ENCODE data around the gene PSMA4. TPM values are rescaled to one million over a fixed set of nuclear protein-coding genes. Genes with fewer than 3 reads are reported as not detected.
A peak's percentile ranks its signal among the peaks of the same experiment; 100 is the strongest.

Gene PSMA4
- polyA plus RNA-seq, 1 of the 3 experiments (the other 2 are of a cell fraction): 212 TPM

DNA sequence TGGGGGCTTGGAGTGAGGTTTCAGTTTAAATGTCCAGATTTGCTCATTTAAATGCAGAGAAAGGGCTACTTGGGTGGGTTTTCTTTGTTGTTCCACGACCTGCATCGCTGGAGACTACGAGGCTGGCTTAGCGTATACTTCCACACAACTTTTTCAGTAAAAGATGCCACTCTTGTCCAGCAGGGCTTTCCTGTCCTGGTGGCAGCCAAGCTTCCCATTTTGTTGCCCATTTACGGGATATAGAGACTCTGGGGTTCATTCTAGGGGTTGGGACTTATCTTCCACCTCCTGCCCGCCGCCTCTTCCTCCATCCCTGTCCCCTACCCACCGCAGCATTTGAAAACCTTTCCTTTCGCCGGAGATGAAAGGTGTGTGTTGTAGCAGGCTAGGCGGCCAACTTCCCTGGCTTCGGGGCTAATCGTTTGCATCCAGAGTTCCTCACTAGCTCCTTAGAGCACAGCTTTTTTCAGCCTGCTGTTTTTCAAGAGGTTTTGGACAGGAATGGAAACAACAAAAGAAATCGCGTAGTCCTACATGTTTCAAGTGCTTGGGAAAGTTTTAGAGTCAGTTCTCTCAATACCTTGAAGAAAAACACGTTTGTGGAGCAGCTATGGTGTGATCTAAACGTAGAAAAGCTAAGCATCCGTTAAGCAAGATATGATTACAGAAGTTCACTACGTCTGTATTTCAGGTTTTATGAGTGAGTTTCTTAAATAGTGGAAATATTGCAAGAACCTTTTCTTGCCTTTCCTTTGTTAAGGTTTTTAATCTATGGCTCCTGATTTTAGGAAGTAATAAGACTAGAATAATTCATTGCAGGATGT lies 25.9 kb downstream of the PSMA4 start:
- CTCF ChIA-PET: interaction anchor here (0.6 to 3.4 kb wide), 11 partner anchors 14 to 258 kb away, joined by 3 to 12 read pairs (median 4); partner anchors contain the start of gene PSMA4
- WGBS (ENCODE audit: low lambda C conversion rate): 3% methylated on average over 19 of the region's 19 CpGs
- TF ChIP-seq MEF2A (IDR thresholded peaks at IDR 0.05; ENCODE audit: borderline replicate concordance, low read depth) (no peak), CTCF (IDR thresholded peaks at IDR 0.05) (peak; percentile 52), POLR2AphosphoS5 (IDR thresholded peaks at IDR 0.05; ENCODE audit: low read depth, low read length) (no peak), NFIC (IDR thresholded peaks at IDR 0.05; ENCODE audit: borderline replicate concordance) (no peak), USF1 (IDR thresholded peaks at IDR 0.05; ENCODE audit: borderline replicate concordance, low read depth) (no peak), MXI1 (IDR thresholded peaks at IDR 0.05; ENCODE audit: low read depth, low read length) (no peak), FOXM1 (IDR thresholded peaks at IDR 0.05; ENCODE audit: low read depth) (no peak), SMC3 (IDR thresholded peaks at IDR 0.05; ENCODE audit: low read depth, low read length) (no peak), TAF1 (IDR thresholded peaks at IDR 0.05; ENCODE audit: borderline replicate concordance, low read depth, low read length) (peak; percentile 8; the same call in 1 of the 2 replicates), MAX (IDR thresholded peaks at IDR 0.05; ENCODE audit: low read depth) (no peak; the same call in 1 of the 2 replicates), GABPA (IDR thresholded peaks at IDR 0.05; ENCODE audit: low read depth) (no peak)

GRCh38 chr15:78567531-78567930 lies 27.3 kb downstream of the PSMA4 start:
- WGBS (ENCODE audit: low lambda C conversion rate): 82% methylated on average over 4 of the region's 4 CpGs
- no peaks in the 10 kb centered on the region for H3K36me3 ChIP-seq (replicated peaks in 1 of 2; ENCODE audit: control insufficient read depth in 1 of 2, insufficient read depth in 2 of 2, low read length in 1 of 2)
- POLR2A ChIA-PET: no interaction called here
- TF ChIP-seq SMC3 (IDR thresholded peaks at IDR 0.05; ENCODE audit: low read depth, low read length): no peak
- no peak for TF ChIP-seq FOXM1 (IDR thresholded peaks at IDR 0.05; ENCODE audit: low read depth)
- TF ChIP-seq SIN3A (IDR thresholded peaks at IDR 0.05; ENCODE audit: borderline replicate concordance, low read depth, low read length): no peak
- no peak for TF ChIP-seq USF1 (IDR thresholded peaks at IDR 0.05; ENCODE audit: borderline replicate concordance, low read depth)
- no peak for TF ChIP-seq FOXJ3 (CRISPR knock-in tag; IDR thresholded peaks at IDR 0.05)
- TF ChIP-seq, protein P1, sequence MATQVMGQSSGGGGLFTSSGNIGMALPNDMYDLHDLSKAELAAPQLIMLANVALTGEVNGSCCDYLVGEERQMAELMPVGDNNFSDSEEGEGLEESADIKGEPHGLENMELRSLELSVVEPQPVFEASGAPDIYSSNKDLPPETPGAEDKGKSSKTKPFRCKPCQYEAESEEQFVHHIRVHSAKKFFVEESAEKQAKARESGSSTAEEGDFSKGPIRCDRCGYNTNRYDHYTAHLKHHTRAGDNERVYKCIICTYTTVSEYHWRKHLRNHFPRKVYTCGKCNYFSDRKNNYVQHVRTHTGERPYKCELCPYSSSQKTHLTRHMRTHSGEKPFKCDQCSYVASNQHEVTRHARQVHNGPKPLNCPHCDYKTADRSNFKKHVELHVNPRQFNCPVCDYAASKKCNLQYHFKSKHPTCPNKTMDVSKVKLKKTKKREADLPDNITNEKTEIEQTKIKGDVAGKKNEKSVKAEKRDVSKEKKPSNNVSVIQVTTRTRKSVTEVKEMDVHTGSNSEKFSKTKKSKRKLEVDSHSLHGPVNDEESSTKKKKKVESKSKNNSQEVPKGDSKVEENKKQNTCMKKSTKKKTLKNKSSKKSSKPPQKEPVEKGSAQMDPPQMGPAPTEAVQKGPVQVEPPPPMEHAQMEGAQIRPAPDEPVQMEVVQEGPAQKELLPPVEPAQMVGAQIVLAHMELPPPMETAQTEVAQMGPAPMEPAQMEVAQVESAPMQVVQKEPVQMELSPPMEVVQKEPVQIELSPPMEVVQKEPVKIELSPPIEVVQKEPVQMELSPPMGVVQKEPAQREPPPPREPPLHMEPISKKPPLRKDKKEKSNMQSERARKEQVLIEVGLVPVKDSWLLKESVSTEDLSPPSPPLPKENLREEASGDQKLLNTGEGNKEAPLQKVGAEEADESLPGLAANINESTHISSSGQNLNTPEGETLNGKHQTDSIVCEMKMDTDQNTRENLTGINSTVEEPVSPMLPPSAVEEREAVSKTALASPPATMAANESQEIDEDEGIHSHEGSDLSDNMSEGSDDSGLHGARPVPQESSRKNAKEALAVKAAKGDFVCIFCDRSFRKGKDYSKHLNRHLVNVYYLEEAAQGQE (IDR thresholded peaks at IDR 0.05; ENCODE audit: low read depth, low read length): no peak
- TF ChIP-seq FOSL2 (IDR thresholded peaks at IDR 0.05; ENCODE audit: borderline replicate concordance, low read depth): no peak
- TF ChIP-seq RFX5 (IDR thresholded peaks at IDR 0.05; ENCODE audit: low read length): no peak
- TF ChIP-seq EP300 (IDR thresholded peaks at IDR 0.05; ENCODE audit: borderline replicate concordance in 1 of 2, low read depth in 1 of 2, low read length in 1 of 2): no peak

More for the DNA sequence above, 25.9 kb downstream of the PSMA4 start:
- Histone ChIP-seq H3K9me2 (no peaks in the 10 kb centered on the region), H3K36me3 (replicated peaks in 1 of 2; ENCODE audit: control insufficient read depth in 1 of 2, insufficient read depth in 2 of 2, low read length in 1 of 2) (no peaks in the 10 kb centered on the region), H2AFZ (ENCODE audit: low read depth) (peak overlapping the region; percentile 84), H3K9ac (peak overlapping the region; percentile 62), H3F3A (replicated peaks; ENCODE audit: insufficient read depth) (peaks cover 9% of the 10 kb centered on the region), H3K4me2 (peak overlapping the region; percentile 91), H3K4me3 (ENCODE audit: low read depth in 2 of 2, low read length in 1 of 2) (peak overlapping the region; percentile 73 to 80), H3K4me1 (ENCODE audit: control insufficient read depth in 1 of 2, insufficient read depth in 2 of 2, low read depth in 1 of 2, low read length in 1 of 2) (peaks cover 0 to 15% of the 10 kb centered on the region in 2 experiments; a peak in 2 of 4 replicates), H3K79me2 (ENCODE audit: insufficient read depth) (peaks cover 19% of the 10 kb centered on the region; the same call in 1 of the 2 replicates), H3K27ac (ENCODE audit: low read depth in 2 of 2, low read length in 1 of 2) (peak overlapping the region; percentile 48 to 90), H3K27me3 (ENCODE audit: insufficient read depth) (no peaks in the 10 kb centered on the region), H4K20me1 (ENCODE audit: insufficient read depth) (no peaks in the 10 kb centered on the region), H3K9me3 (no peaks in the 10 kb centered on the region)
- peak; percentile 58 for DNase-seq
- POLR2A ChIA-PET: interaction anchor here (0.7 to 2.2 kb wide), 10 partner anchors 13 to 267 kb away, joined by 3 to 17 read pairs (median 4); partner anchors contain the start of genes CHRNA3, IREB2, PSMA4 and SKIC8

More at GRCh38 chr15:78567531-78567930, 27.3 kb downstream of the PSMA4 start:
- Histone ChIP-seq H3K9ac (no peak overlapping the region), H3K9me2 (no peaks in the 10 kb centered on the region), H3K4me3 (ENCODE audit: low read depth in 2 of 2, low read length in 1 of 2) (peak overlapping the region; percentile 73 to 80; a peak in 2 of 4 replicates), H4K20me1 (ENCODE audit: insufficient read depth) (no peaks in the 10 kb centered on the region), H3K27me3 (ENCODE audit: insufficient read depth) (no peaks in the 10 kb centered on the region), H3F3A (replicated peaks; ENCODE audit: insufficient read depth) (peaks cover 12% of the 10 kb centered on the region), H3K79me2 (ENCODE audit: insufficient read depth) (peaks cover 19% of the 10 kb centered on the region), H3K4me1 (ENCODE audit: control insufficient read depth in 1 of 2, insufficient read depth in 2 of 2, low read depth in 1 of 2, low read length in 1 of 2) (peaks cover 0 to 15% of the 10 kb centered on the region in 2 experiments; a peak in 2 of 4 replicates), H3K4me2 (no peak overlapping the region), H3K9me3 (no peaks in the 10 kb centered on the region), H3K27ac (ENCODE audit: low read depth in 2 of 2, low read length in 1 of 2) (peak overlapping the region in 1 of 2 experiments; percentile 8; a peak in 1 of 4 replicates), H2AFZ (ENCODE audit: low read depth) (peak overlapping the region; percentile 84; the same call in 1 of the 2 replicates)
- CTCF ChIA-PET: interaction anchor here (1.1 kb wide), 1 partner anchor 22 kb away, joined by 3 read pairs; no protein-coding TSS in a partner anchor
- DNase-seq: no peak

Data from SK-N-SH (cell line).